K562 (cell line): ENCODE results near the gene UBE2S. TPM values are rescaled to one million over a fixed set of nuclear protein-coding genes. Genes with fewer than 3 reads are reported as not detected.
A peak's percentile ranks its signal among the peaks of the same experiment; 100 is the strongest.

Experiments used
- C11orf30 ChIP-seq: fragments of 450-650 bp; IDR thresholded peaks from 2 replicates; pipeline ENCODE4 v1.6.1; 2016; ENCODE audit warnings: low read depth, mild to moderate bottlenecking
- CHD4 ChIP-seq: fragments of 200-600 bp; sonication (generic); IDR thresholded peaks from 3 replicates; pipeline ENCODE4 v1.6.1; 2012; ENCODE audit warnings: low read depth, mild to moderate bottlenecking, mixed read lengths, low read length, inconsistent platforms; ENCODE audit not compliant: insufficient read depth, insufficient replicate concordance, poor library complexity, severe bottlenecking
- CREM ChIP-seq: IDR thresholded peaks from 2 replicates; pipeline ENCODE4 v1.6.1; 2014; ENCODE audit warnings: antibody characterized with exemption, low read depth
- ELF2 ChIP-seq: fragments of 250-450 bp; sonication (Bioruptor Pico); IDR thresholded peaks from 2 replicates; pipeline ENCODE4 v1.5.0; 2021; ENCODE audit warnings: mild to moderate bottlenecking
- EP400 ChIP-seq: fragments of 450-650 bp; IDR thresholded peaks from 2 replicates; pipeline ENCODE4 v1.6.1; 2017; ENCODE audit warnings: antibody characterized with exemption, mild to moderate bottlenecking, moderate library complexity
- KLF13 ChIP-seq: fragments of 450-650 bp; IDR thresholded peaks from 2 replicates; pipeline ENCODE4 v1.6.1; 2016; ENCODE audit warnings: missing genetic modification characterization, low read depth, mild to moderate bottlenecking, missing compliant biosample characterization, moderate library complexity, borderline replicate concordance
- MEF2A ChIP-seq: IDR thresholded peaks from 2 replicates; pipeline ENCODE4 v1.6.1; 2011; ENCODE audit warnings: low read depth, mild to moderate bottlenecking, low read length, moderate library complexity; ENCODE audit not compliant: control insufficient read depth
- MEIS2 ChIP-seq: fragments of 450-650 bp; IDR thresholded peaks from 2 replicates; pipeline ENCODE4 v1.6.1; 2014; ENCODE audit warnings: mild to moderate bottlenecking; ENCODE audit not compliant: partially characterized antibody
- ZNF197 ChIP-seq: fragments of 200-800 bp; sonication (Bioruptor generic); IDR thresholded peaks from 2 replicates; pipeline ENCODE4 v1.6.1; 2016; ENCODE audit warnings: low read depth, missing genetic modification characterization, missing compliant biosample characterization
- ZNF583 ChIP-seq: fragments of 250-450 bp; sonication (Bioruptor Pico); IDR thresholded peaks from 2 replicates; pipeline ENCODE4 v1.4.0; 2020
- ZNF589 ChIP-seq: fragments of 200-800 bp; sonication (Bioruptor generic); IDR thresholded peaks from 2 replicates; pipeline ENCODE4 v1.6.1; 2016; ENCODE audit warnings: low read depth, missing genetic modification characterization, missing compliant biosample characterization
- ZNF699 ChIP-seq: fragments of 250-450 bp; sonication (Bioruptor Pico); IDR thresholded peaks from 2 replicates; pipeline ENCODE4 v1.8.0; 2021; ENCODE audit warnings: mild to moderate bottlenecking, moderate library complexity; ENCODE audit not compliant: insufficient replicate concordance
- ZNF717 ChIP-seq: fragments of 250-450 bp; sonication (Bioruptor Pico); IDR thresholded peaks from 2 replicates; pipeline ENCODE4 v1.5.0; 2021
- polyA plus RNA-seq, 8 experiments: library from polyadenylated mRNA; depleted of rRNA in 4 of 8; stranded (reverse) in 5 of 8; unstranded in 3 of 8; fragments of >200 nt; fragmentation: Nextera tagmentation in 2 of 8; fragmentation: Illumina TruSeq in 1 of 8; extraction: Ambion mirVana in 2 of 8; extraction: Trizol in 1 of 8; gene quantifications; 2 replicates each; pipeline versions ENCODE4 v1.2.1 to v1.2.3, GENCODE V29; 2011 to 2014; ENCODE audit warnings: inconsistent platforms in 1 of 8, missing spikeins in 1 of 8
- total RNA-seq, 7 experiments: library from RNA; depleted of rRNA in 6 of 7; stranded (reverse); fragments of >200 nt in 6 of 7; fragmentation: Illumina TruSeq in 2 of 7; extraction: Trizol in 2 of 7; gene quantifications; 2 replicates each; pipeline versions ENCODE4 v1.2.1 to v1.2.3, GENCODE V29; 2011 to 2021; ENCODE audit warnings: low replicate concordance in 1 of 7
- TF ChIP-seq, protein P1 (sequence below): fragments of 250-450 bp; sonication (Bioruptor Pico); IDR thresholded peaks from 2 replicates; pipeline ENCODE4 v1.5.0; 2022; ENCODE audit warnings: mild to moderate bottlenecking
- TF ChIP-seq, protein P2 (sequence below), 2 experiments: IDR thresholded peaks; 2 replicates each; pipeline ENCODE4 v1.6.1; 2011; ENCODE audit warnings: borderline replicate concordance in 1 of 2, control low read depth in 1 of 2, low read depth in 1 of 2, low read length in 1 of 2, mild to moderate bottlenecking in 1 of 2, mixed read lengths in 1 of 2, moderate library complexity in 1 of 2; ENCODE audit not compliant: insufficient read depth in 1 of 2, insufficient read length in 1 of 2, poor library complexity in 1 of 2, severe bottlenecking in 1 of 2; ENCODE audit errors: extremely low read depth in 1 of 2
- TF ChIP-seq, protein P3 (sequence below): fragments of 450-650 bp; IDR thresholded peaks from 2 replicates; pipeline ENCODE4 v1.6.1; 2017; ENCODE audit warnings: antibody characterized with exemption
- TF ChIP-seq, protein P4 (sequence below): sonication (generic); formaldehyde crosslinking; IDR thresholded peaks from 2 replicates; pipeline ENCODE4 v1.8.0; 2022; ENCODE audit warnings: missing genetic modification reagents, mild to moderate bottlenecking, moderate library complexity, borderline replicate concordance

Gene UBE2S
- total and polyA plus RNA-seq, 9 of the 15 experiments (the other 6 are each of a cell fraction or from before 2014, with no cell fraction given) = 1.5 to 1,305 (median 157) TPM

DNA sequence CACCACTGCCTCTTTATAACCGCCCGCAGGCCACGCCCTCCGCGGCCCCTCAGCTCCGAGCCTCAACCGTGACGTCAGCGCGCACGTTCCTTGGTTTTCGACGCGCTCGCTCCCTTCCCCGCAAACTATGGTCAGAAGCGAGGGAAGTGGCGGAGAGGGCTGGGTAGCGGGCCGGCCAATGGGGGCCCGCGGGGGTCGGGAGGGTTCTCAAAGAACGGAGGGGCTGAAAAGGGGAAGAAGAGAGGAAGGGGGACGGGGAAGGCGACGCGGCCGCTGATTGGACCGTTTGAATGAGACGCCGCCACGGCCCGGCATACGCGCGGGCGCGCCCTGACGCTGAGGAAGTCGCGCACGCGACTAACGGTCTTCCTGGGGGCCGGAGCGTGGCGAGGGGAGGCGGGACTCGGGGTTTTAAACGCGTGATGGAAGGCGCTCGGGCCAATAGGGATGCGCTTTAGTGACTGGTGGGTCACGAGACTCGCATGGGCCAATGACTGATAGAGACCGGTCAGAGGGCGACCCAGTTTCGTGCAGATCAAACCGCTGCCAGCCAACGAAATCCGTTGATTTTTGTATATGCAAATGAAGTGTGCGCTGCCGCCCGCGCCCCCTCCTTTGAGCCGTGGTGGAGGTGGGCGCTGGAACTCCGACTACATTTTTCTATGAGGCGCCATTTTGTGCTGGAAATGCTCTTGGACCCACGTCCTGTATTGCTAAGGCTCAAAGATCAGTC is 378 bp upstream of the UBE2S start (continued):
- TF ChIP-seq, protein P1, sequence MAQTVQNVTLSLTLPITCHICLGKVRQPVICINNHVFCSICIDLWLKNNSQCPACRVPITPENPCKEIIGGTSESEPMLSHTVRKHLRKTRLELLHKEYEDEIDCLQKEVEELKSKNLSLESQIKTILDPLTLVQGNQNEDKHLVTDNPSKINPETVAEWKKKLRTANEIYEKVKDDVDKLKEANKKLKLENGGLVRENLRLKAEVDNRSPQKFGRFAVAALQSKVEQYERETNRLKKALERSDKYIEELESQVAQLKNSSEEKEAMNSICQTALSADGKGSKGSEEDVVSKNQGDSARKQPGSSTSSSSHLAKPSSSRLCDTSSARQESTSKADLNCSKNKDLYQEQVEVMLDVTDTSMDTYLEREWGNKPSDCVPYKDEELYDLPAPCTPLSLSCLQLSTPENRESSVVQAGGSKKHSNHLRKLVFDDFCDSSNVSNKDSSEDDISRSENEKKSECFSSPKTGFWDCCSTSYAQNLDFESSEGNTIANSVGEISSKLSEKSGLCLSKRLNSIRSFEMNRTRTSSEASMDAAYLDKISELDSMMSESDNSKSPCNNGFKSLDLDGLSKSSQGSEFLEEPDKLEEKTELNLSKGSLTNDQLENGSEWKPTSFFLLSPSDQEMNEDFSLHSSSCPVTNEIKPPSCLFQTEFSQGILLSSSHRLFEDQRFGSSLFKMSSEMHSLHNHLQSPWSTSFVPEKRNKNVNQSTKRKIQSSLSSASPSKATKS = no peak
- TF ChIP-seq C11orf30 (peak; percentile 18; the same call in 1 of the 2 replicates), CREM (peak; percentile 93), MEF2A (no peak), ZNF589 (CRISPR knock-in tag) (no peak; the same call in none of the 2 replicates), EP400 (peak; percentile 100), ZNF583 (no peak), ZNF197 (CRISPR knock-in tag) (no peak; the same call in 1 of the 2 replicates), ZNF699 (CRISPR knock-in tag) (no peak), MEIS2 (no peak), KLF13 (0 out of 2 replicates have a peak, but pooled peaks have one; percentile 50), ELF2 (CRISPR knock-in tag) (no peak), ZNF717 (CRISPR knock-in tag) (no peak), CHD4 (no peak)
- TF ChIP-seq, protein P2, sequence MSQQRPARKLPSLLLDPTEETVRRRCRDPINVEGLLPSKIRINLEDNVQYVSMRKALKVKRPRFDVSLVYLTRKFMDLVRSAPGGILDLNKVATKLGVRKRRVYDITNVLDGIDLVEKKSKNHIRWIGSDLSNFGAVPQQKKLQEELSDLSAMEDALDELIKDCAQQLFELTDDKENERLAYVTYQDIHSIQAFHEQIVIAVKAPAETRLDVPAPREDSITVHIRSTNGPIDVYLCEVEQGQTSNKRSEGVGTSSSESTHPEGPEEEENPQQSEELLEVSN (IDR thresholded peaks at IDR 0.05; ENCODE audit: borderline replicate concordance in 1 of 2, extremely low read depth in 1 of 2, insufficient read depth in 1 of 2, insufficient read length in 1 of 2, low read depth in 1 of 2, low read length in 1 of 2, poor library complexity in 1 of 2, severe bottlenecking in 1 of 2) = peak; percentile 83 to 93
- TF ChIP-seq, protein P3, sequence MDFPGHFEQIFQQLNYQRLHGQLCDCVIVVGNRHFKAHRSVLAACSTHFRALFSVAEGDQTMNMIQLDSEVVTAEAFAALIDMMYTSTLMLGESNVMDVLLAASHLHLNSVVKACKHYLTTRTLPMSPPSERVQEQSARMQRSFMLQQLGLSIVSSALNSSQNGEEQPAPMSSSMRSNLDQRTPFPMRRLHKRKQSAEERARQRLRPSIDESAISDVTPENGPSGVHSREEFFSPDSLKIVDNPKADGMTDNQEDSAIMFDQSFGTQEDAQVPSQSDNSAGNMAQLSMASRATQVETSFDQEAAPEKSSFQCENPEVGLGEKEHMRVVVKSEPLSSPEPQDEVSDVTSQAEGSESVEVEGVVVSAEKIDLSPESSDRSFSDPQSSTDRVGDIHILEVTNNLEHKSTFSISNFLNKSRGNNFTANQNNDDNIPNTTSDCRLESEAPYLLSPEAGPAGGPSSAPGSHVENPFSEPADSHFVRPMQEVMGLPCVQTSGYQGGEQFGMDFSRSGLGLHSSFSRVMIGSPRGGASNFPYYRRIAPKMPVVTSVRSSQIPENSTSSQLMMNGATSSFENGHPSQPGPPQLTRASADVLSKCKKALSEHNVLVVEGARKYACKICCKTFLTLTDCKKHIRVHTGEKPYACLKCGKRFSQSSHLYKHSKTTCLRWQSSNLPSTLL = no peak
- TF ChIP-seq, protein P4, sequence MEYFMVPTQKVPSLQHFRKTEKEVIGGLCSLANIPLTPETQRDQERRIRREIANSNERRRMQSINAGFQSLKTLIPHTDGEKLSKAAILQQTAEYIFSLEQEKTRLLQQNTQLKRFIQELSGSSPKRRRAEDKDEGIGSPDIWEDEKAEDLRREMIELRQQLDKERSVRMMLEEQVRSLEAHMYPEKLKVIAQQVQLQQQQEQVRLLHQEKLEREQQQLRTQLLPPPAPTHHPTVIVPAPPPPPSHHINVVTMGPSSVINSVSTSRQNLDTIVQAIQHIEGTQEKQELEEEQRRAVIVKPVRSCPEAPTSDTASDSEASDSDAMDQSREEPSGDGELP = peak; percentile 91
